C4-2B (cell line): ENCODE results near the gene WNT11.

Experiments
- CTCF ChIP-seq: fragments of 450-650 bp; conservative IDR thresholded peaks from 2 replicates; pipeline ENCODE4 v1.5.1; 2017; ENCODE audit warnings: mild to moderate bottlenecking
- ZFX ChIP-seq: fragments of 450-650 bp; IDR thresholded peaks from 2 replicates; pipeline ENCODE4 v1.6.1; 2017

DNA sequence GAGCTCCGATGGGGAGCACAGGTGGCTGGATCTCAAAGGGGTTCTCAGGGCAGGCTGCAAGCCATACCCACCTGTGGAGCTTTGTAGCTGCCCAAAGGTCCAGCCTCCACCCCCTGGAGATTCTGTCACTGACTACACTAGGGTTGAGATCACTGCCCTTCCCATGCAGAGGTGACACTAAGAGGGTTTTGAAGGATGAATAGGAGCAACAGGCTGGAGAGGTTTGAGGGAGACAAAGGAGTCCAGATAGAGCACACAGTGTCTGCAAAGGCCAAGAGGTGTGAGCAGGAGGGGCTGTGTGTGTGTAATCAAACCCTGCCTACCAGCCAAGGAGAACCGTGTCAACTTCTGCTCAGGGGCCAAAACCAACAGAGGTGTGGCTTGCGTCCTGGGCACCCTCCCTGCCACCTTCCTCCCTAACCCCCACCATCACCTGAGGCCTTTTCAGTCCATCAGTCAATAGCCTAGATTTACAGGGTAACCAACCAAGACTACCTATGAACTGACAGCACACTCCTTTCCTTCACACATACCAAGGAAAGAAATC lies 43.0 kb upstream of the WNT11 start:
- TF ChIP-seq CTCF (no peak), ZFX (no peak)
